ENCODE results near the gene SPOCK1. TPM values are rescaled to one million over a fixed set of nuclear protein-coding genes. Genes with fewer than 3 reads are reported as not detected.

The SPOCK1 gene
- total RNA-seq, 1 donor from 2014 or later, result 81.2 TPM

- no peak for DNase-seq (ENCODE audit: low spot score in 2 of 2)
- Histone ChIP-seq H3K36me3 (no peaks in the 10 kb centered on the region), H3K4me1 (no peaks in the 10 kb centered on the region), H3K27ac (no peak overlapping the region), H3K4me3 (no peak overlapping the region), H3K9me3 (no peaks in the 10 kb centered on the region), H3K27me3 (no peaks in the 10 kb centered on the region)
- TF ChIP-seq CTCF (IDR thresholded peaks at IDR 0.05), result no peak
- intact Hi-C loops (cut with DNase I), result no loop called here
Measured at GRCh38 chr5:137186759-137187461, 312.2 kb downstream of the SPOCK1 start.

GRCh38 chr5:137185193-137185592 is 313.9 kb downstream of the SPOCK1 start:
- no peak for DNase-seq (ENCODE audit: low spot score in 2 of 2)
- Histone ChIP-seq H3K4me1 (no peaks in the 10 kb centered on the region), H3K36me3 (no peaks in the 10 kb centered on the region), H3K27me3 (no peaks in the 10 kb centered on the region), H3K4me3 (no peak overlapping the region), H3K9me3 (no peaks in the 10 kb centered on the region), H3K27ac (no peak overlapping the region)
- intact Hi-C loops (cut with DNase I), result no loop called here
- TF ChIP-seq CTCF (IDR thresholded peaks at IDR 0.05), result no peak

- H3K9me3 ChIP-seq, result no peaks in the 10 kb centered on the region
- no peak for DNase-seq (ENCODE audit: low spot score in 2 of 2)
- no peak for TF ChIP-seq CTCF (IDR thresholded peaks at IDR 0.05)
- no peak overlapping the region for H3K4me3 ChIP-seq
- no peaks in the 10 kb centered on the region for H3K36me3 ChIP-seq
- H3K4me1 ChIP-seq, result no peaks in the 10 kb centered on the region
- intact Hi-C loops (cut with DNase I), result no loop called here
- no peak overlapping the region for H3K27ac ChIP-seq
- H3K27me3 ChIP-seq, result no peaks in the 10 kb centered on the region
Measured at GRCh38 chr5:137184734-137185133, 314.4 kb downstream of the SPOCK1 start.

- Histone ChIP-seq H3K4me3 (no peak overlapping the region), H3K4me1 (no peaks in the 10 kb centered on the region), H3K27me3 (no peaks in the 10 kb centered on the region), H3K36me3 (no peaks in the 10 kb centered on the region), H3K9me3 (no peaks in the 10 kb centered on the region), H3K27ac (no peak overlapping the region)
- intact Hi-C loops (cut with DNase I), result no loop called here
- DNase-seq (ENCODE audit: low spot score in 2 of 2), result no peak
- no peak for TF ChIP-seq CTCF (IDR thresholded peaks at IDR 0.05)
Measured at GRCh38 chr5:137182576-137182975, 316.6 kb downstream of the SPOCK1 start.

GRCh38 chr5:137181667-137182066 is 317.5 kb downstream of the SPOCK1 start:
- no peak for DNase-seq (ENCODE audit: low spot score in 2 of 2)
- Histone ChIP-seq H3K4me1 (no peaks in the 10 kb centered on the region), H3K4me3 (no peak overlapping the region), H3K27ac (no peak overlapping the region), H3K9me3 (no peaks in the 10 kb centered on the region), H3K27me3 (no peaks in the 10 kb centered on the region), H3K36me3 (no peaks in the 10 kb centered on the region)
- TF ChIP-seq CTCF (IDR thresholded peaks at IDR 0.05), result no peak
- intact Hi-C loops (cut with DNase I), result no loop called here

- H3K27ac ChIP-seq, result no peak overlapping the region
- intact Hi-C loops (cut with DNase I), result no loop called here
Measured at GRCh38 chr5:137179203-137179602, 319.9 kb downstream of the SPOCK1 start.

More at GRCh38 chr5:137179203-137179602, 319.9 kb downstream of the SPOCK1 start:
- Histone ChIP-seq H3K27me3 (no peaks in the 10 kb centered on the region), H3K36me3 (no peaks in the 10 kb centered on the region), H3K4me1 (no peaks in the 10 kb centered on the region), H3K4me3 (no peak overlapping the region), H3K9me3 (no peaks in the 10 kb centered on the region)
- DNase-seq (ENCODE audit: low spot score in 2 of 2), result no peak
- no peak for TF ChIP-seq CTCF (IDR thresholded peaks at IDR 0.05)

All from ascending aorta (tissue), 2 donors.